Measurements from ENCODE around the gene SUGCT. TPM values are rescaled to one million over a fixed set of nuclear protein-coding genes. Genes with fewer than 3 reads are reported as not detected.
"Not testable (repeated sequence)": the region's sequence is repeated elsewhere in the genome, so short reads cannot be mapped to it uniquely, and the experiment has no call there.

SUGCT gene
- total RNA-seq, 1 experiment from 2014 or later = 9.9 TPM

DNA sequence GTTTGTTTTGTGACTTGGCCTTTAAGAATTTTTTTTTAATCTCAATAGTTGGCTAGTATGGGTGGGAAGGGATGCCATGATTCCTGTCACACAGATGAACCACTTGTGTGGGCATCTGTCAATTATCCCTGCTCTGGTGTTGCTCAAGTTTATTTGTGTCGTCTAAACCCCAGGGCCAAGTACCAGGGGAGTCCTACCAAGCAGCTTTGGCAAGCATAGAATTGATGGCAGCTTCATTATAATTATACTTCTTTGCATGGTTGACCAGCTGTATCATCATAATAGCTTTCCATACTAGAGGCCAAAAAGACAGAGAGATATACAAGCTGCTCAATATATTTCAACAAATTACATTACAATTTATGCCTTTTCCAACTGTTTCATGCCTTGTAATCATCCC lies 30.4 kb downstream of the SUGCT start:
- BruUV-seq (replicated peaks) = no TSS peak
- Histone ChIP-seq H3K36me3 (ENCODE audit: control insufficient read depth, insufficient read depth, low read length) (no peaks in the 10 kb centered on the region), H3K9me3 (no peaks in the 10 kb centered on the region), H3K27me3 (replicated peaks; ENCODE audit: control insufficient read depth, insufficient read depth, low read length) (no peaks in the 10 kb centered on the region), H3K4me3 (ENCODE audit: low read depth, low read length) (no peak overlapping the region), H3K4me1 (no peaks in the 10 kb centered on the region)
- no peak for DNase-seq
- Mint-ChIP-seq H3K36me3 (ENCODE audit: insufficient read depth, unreplicated experiment) (no peaks in the 10 kb centered on the region), H3K4me3 (ENCODE audit: unreplicated experiment) (no peak overlapping the region), H3K27me3 (ENCODE audit: insufficient read depth, unreplicated experiment) (no peaks in the 10 kb centered on the region), H3K9me3 (ENCODE audit: unreplicated experiment) (no peaks in the 10 kb centered on the region), H3K27ac (ENCODE audit: unreplicated experiment) (no peak overlapping the region), H3K4me1 (ENCODE audit: low read depth, unreplicated experiment) (no peaks in the 10 kb centered on the region)
- ChIA-PET CTCF (no interaction called here), POLR2A (no interaction called here)
- no peak for TF ChIP-seq CTCF (IDR thresholded peaks at IDR 0.05; ENCODE audit: insufficient read depth in 1 of 2, low read depth in 1 of 2, low read length in 1 of 2, severe bottlenecking in 1 of 2, unreplicated experiment in 1 of 2)
- intact Hi-C loops (cut with micrococcal nuclease; ENCODE audit: unreplicated experiment) = no loop called here

GRCh38 chr7:40167291-40167690 lies 32.5 kb downstream of the SUGCT start:
- ChIA-PET CTCF (no interaction called here), POLR2A (no interaction called here)
- BruUV-seq (replicated peaks) = no TSS peak
- no peaks in the 10 kb centered on the region for H3K4me1 ChIP-seq
- no peak overlapping the region for H3K4me3 Mint-ChIP-seq (ENCODE audit: unreplicated experiment)
- H3K9me3 ChIP-seq = no peaks in the 10 kb centered on the region
- TF ChIP-seq CTCF (IDR thresholded peaks at IDR 0.05; ENCODE audit: insufficient read depth in 1 of 2, low read depth in 1 of 2, low read length in 1 of 2, severe bottlenecking in 1 of 2, unreplicated experiment in 1 of 2) = no peak
- no peaks in the 10 kb centered on the region for H3K36me3 Mint-ChIP-seq (ENCODE audit: insufficient read depth, unreplicated experiment)
- no peak for DNase-seq
- H3K4me1 Mint-ChIP-seq (ENCODE audit: low read depth, unreplicated experiment) = no peaks in the 10 kb centered on the region
- H3K36me3 ChIP-seq (ENCODE audit: control insufficient read depth, insufficient read depth, low read length) = no peaks in the 10 kb centered on the region
- no peak overlapping the region for H3K27ac Mint-ChIP-seq (ENCODE audit: unreplicated experiment)
- intact Hi-C loops (cut with micrococcal nuclease; ENCODE audit: unreplicated experiment) = no loop called here
- no peaks in the 10 kb centered on the region for H3K27me3 Mint-ChIP-seq (ENCODE audit: insufficient read depth, unreplicated experiment)
- H3K9me3 Mint-ChIP-seq (ENCODE audit: unreplicated experiment) = no peaks in the 10 kb centered on the region
- no peak overlapping the region for H3K4me3 ChIP-seq (ENCODE audit: low read depth, low read length)
- H3K27me3 ChIP-seq (replicated peaks; ENCODE audit: control insufficient read depth, insufficient read depth, low read length) = no peaks in the 10 kb centered on the region

GRCh38 chr7:40168266-40168665 lies 33.5 kb downstream of the SUGCT start:
- CTCF ChIA-PET; H3K9me3 Mint-ChIP-seq (ENCODE audit: unreplicated experiment); H3K27me3 Mint-ChIP-seq (ENCODE audit: insufficient read depth, unreplicated experiment); H3K27me3 ChIP-seq (replicated peaks; ENCODE audit: control insufficient read depth, insufficient read depth, low read length); POLR2A ChIA-PET; H3K4me1 ChIP-seq; H3K36me3 ChIP-seq (ENCODE audit: control insufficient read depth, insufficient read depth, low read length); H3K4me3 ChIP-seq (ENCODE audit: low read depth, low read length); H3K27ac Mint-ChIP-seq (ENCODE audit: unreplicated experiment); H3K36me3 Mint-ChIP-seq (ENCODE audit: insufficient read depth, unreplicated experiment); H3K4me1 Mint-ChIP-seq (ENCODE audit: low read depth, unreplicated experiment); BruUV-seq (replicated peaks); intact Hi-C loops (cut with micrococcal nuclease; ENCODE audit: unreplicated experiment); H3K9me3 ChIP-seq; H3K4me3 Mint-ChIP-seq (ENCODE audit: unreplicated experiment); DNase-seq: not testable (repeated sequence)

DNA sequence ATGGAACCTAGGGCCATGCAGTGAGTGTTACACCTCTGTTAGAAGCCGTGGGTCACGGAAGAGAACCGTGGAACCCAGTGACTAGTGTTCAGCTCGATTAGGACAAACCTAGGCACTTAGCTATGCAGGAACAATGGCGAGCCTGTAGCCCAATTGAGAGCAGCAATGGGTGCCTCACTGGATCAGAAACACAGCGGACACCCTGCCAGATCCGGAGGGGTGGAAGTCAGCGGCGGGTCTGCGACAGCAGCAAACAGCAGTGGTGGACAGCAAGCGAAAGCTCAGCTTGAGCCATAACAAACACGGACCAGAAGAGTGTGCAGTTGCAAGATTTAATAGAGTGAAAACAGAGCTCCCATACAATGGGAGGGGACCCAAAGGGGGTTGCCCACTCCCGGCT lies 38.3 kb downstream of the SUGCT start:
- H3K4me3 Mint-ChIP-seq (ENCODE audit: unreplicated experiment); H3K9me3 ChIP-seq; H3K9me3 Mint-ChIP-seq (ENCODE audit: unreplicated experiment); H3K27me3 Mint-ChIP-seq (ENCODE audit: insufficient read depth, unreplicated experiment); H3K36me3 ChIP-seq (ENCODE audit: control insufficient read depth, insufficient read depth, low read length); H3K27ac Mint-ChIP-seq (ENCODE audit: unreplicated experiment); H3K36me3 Mint-ChIP-seq (ENCODE audit: insufficient read depth, unreplicated experiment); POLR2A ChIA-PET; CTCF ChIA-PET; intact Hi-C loops (cut with micrococcal nuclease; ENCODE audit: unreplicated experiment); H3K4me1 ChIP-seq; BruUV-seq (replicated peaks); H3K4me3 ChIP-seq (ENCODE audit: low read depth, low read length); DNase-seq; H3K27me3 ChIP-seq (replicated peaks; ENCODE audit: control insufficient read depth, insufficient read depth, low read length); H3K4me1 Mint-ChIP-seq (ENCODE audit: low read depth, unreplicated experiment): not testable (repeated sequence)

- H3K4me1 ChIP-seq; H3K4me3 Mint-ChIP-seq (ENCODE audit: unreplicated experiment); H3K9me3 ChIP-seq; DNase-seq; H3K36me3 Mint-ChIP-seq (ENCODE audit: insufficient read depth, unreplicated experiment); CTCF ChIA-PET; H3K27me3 Mint-ChIP-seq (ENCODE audit: insufficient read depth, unreplicated experiment); H3K36me3 ChIP-seq (ENCODE audit: control insufficient read depth, insufficient read depth, low read length); BruUV-seq (replicated peaks); H3K27ac Mint-ChIP-seq (ENCODE audit: unreplicated experiment); H3K4me3 ChIP-seq (ENCODE audit: low read depth, low read length); H3K27me3 ChIP-seq (replicated peaks; ENCODE audit: control insufficient read depth, insufficient read depth, low read length); intact Hi-C loops (cut with micrococcal nuclease; ENCODE audit: unreplicated experiment); H3K4me1 Mint-ChIP-seq (ENCODE audit: low read depth, unreplicated experiment); POLR2A ChIA-PET; H3K9me3 Mint-ChIP-seq (ENCODE audit: unreplicated experiment): not testable (repeated sequence)
Measured at GRCh38 chr7:40175256-40175655, 40.5 kb downstream of the SUGCT start.
